Heart left ventricle (tissue), 13 donors: Measurements from ENCODE around the gene HMGCS2.

Experiments used
- POLR2A ChIP-seq, 2 donors: fragments of 450-650 bp; IDR thresholded peaks; one replicate each; pipeline ENCODE4 v1.6.1; 2017; ENCODE audit warnings: antibody characterized with exemption in 2 of 2, mild to moderate bottlenecking in 2 of 2, moderate library complexity in 2 of 2
- TF ChIP-seq, protein P1 (sequence below), 12 donors: fragments of 200-600 bp; sonication (generic) in 4 of 12; IDR thresholded peaks; one replicate each; pipeline versions ENCODE4 v1.5.0 to v1.8.0; 2018 to 2022; ENCODE audit warnings: antibody characterized with exemption in 12 of 12, mild to moderate bottlenecking in 5 of 12
- donor health status: ischemic (EF 13 %, LVEDD 7.1; RV severe dilation, severe dysfunction).
- donor health status: DM: no; HTN: yes; CAD: no.
- donor health status: DM: no; HTN: no; CAD: no.
- donor health status: ischemic (EF 25% LVEDD 6.9; RV normal size, moderate dysfunction).
- donor health status: ischemic (EF 25% LVEDD 5.7; RV mildly dilated, moderate dysfunction).
- donor health status: ischemic (EF 35%, LVEDD 5.7; RV mildly dilated, moderate dysfunction).
- donor health status: nonischemic (EF 11% LVEDD 7.7; RV severe dilation, severe dysfunction).
- donor health status: DM: yes; HTN: yes; CAD: no.
- donor health status: PGD.
- donor health status: ischemic (EF 29% LVEDD 5.4; RV normal size, mild dysfunction).
- donor health status: nonischemic (EF 23%, LVEDD 6.1; RV moderate dilation, normal function).

GRCh38 chr1:119742677-119743076, 26.0 kb downstream of the HMGCS2 start:
- TF ChIP-seq, protein P1, sequence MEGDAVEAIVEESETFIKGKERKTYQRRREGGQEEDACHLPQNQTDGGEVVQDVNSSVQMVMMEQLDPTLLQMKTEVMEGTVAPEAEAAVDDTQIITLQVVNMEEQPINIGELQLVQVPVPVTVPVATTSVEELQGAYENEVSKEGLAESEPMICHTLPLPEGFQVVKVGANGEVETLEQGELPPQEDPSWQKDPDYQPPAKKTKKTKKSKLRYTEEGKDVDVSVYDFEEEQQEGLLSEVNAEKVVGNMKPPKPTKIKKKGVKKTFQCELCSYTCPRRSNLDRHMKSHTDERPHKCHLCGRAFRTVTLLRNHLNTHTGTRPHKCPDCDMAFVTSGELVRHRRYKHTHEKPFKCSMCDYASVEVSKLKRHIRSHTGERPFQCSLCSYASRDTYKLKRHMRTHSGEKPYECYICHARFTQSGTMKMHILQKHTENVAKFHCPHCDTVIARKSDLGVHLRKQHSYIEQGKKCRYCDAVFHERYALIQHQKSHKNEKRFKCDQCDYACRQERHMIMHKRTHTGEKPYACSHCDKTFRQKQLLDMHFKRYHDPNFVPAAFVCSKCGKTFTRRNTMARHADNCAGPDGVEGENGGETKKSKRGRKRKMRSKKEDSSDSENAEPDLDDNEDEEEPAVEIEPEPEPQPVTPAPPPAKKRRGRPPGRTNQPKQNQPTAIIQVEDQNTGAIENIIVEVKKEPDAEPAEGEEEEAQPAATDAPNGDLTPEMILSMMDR (IDR thresholded peaks at IDR 0.05), result no peak
- TF ChIP-seq POLR2A (IDR thresholded peaks at IDR 0.05), result no peak
